IMR-90 (cell line): Measurements from ENCODE around the gene KCNG4. TPM values are rescaled to one million over a fixed set of nuclear protein-coding genes. Genes with fewer than 3 reads are reported as not detected.

Experiments
- ATAC-seq: fragments of 200-7000 bp; cut with Tn5 transposase; 2 replicates; pipeline ENCODE4 v1.9.1; 2020; ENCODE audit warnings: low read depth, mild to moderate bottlenecking, moderate library complexity
- BruUV-seq: library from RNA; stranded (reverse); fragments of 400-500 nt; replicated peaks from 2 replicates; lab custom pipeline; 2021; lab: Mats Ljungman, UMichigan
- CTCF ChIA-PET: fragments of 300-600 bp; formaldehyde crosslinking; extraction: SDS; loops from one replicate; lab custom pipeline; 2021; ENCODE audit warnings: antibody characterized with exemption; lab: Yijun Ruan, JAX
- POLR2A ChIA-PET: fragments of 300-600 bp; sonication (Branson Sonifier 250); formaldehyde crosslinking; loops from one replicate; lab custom pipeline; 2022; ENCODE audit warnings: antibody characterized with exemption; ENCODE audit not compliant: unreplicated experiment; lab: Charles Lee
- DNase-seq: peaks from one replicate; pipeline ENCODE4 v3.0.0; 2013
- H2AFZ ChIP-seq: replicated peaks from 2 replicates; pipeline ENCODE3; 2013; ENCODE audit warnings: low read length, mild to moderate bottlenecking; ENCODE audit not compliant: poor library complexity
- H2AK5ac ChIP-seq: 2 replicates; pipeline ENCODE4 v1.6.1; 2013; ENCODE audit warnings: low read depth, low read length, inconsistent platforms
- H2AK9ac ChIP-seq: replicated peaks from 2 replicates; pipeline ENCODE3; 2013; ENCODE audit warnings: mild to moderate bottlenecking, low read depth, low read length, moderate library complexity; ENCODE audit not compliant: poor library complexity
- H2BK120ac ChIP-seq: 2 replicates; pipeline ENCODE4 v1.6.1; 2013; ENCODE audit warnings: low read depth, low read length, inconsistent platforms
- H2BK15ac ChIP-seq: 3 replicates; pipeline ENCODE4 v1.6.1; 2013; ENCODE audit warnings: low read depth, low read length, inconsistent platforms
- H2BK20ac ChIP-seq: 2 replicates; pipeline ENCODE4 v1.6.1; 2013; ENCODE audit warnings: low read depth, mild to moderate bottlenecking, inconsistent platforms, low read length, moderate library complexity
- H2BK5ac ChIP-seq: 2 replicates; pipeline ENCODE4 v1.6.1; 2013; ENCODE audit warnings: mild to moderate bottlenecking, low read depth, low read length, inconsistent platforms; ENCODE audit not compliant: poor library complexity, severe bottlenecking
- H3K14ac ChIP-seq: replicated peaks from 2 replicates; pipeline ENCODE4 v1.6.1; 2013; ENCODE audit warnings: low read depth, low read length, inconsistent platforms
- H3K18ac ChIP-seq: 2 replicates; pipeline ENCODE4 v1.6.1; 2013; ENCODE audit warnings: low read depth, low read length, control low read depth
- H3K23ac ChIP-seq: 2 replicates; pipeline ENCODE4 v1.6.1; 2013; ENCODE audit warnings: low read depth, low read length, inconsistent platforms
- H3K27ac ChIP-seq: 2 replicates; pipeline ENCODE4 v1.5.1; 2013; ENCODE audit warnings: mild to moderate bottlenecking, control low read depth, low read length; ENCODE audit not compliant: insufficient read depth
- H3K27me3 ChIP-seq: 2 replicates; pipeline ENCODE4 v1.6.1; 2013; ENCODE audit warnings: low read length; ENCODE audit not compliant: control insufficient read depth, insufficient read depth
- H3K36me3 ChIP-seq: 2 replicates; pipeline ENCODE4 v1.6.1; 2013; ENCODE audit warnings: low read length, mixed read lengths; ENCODE audit not compliant: control insufficient read depth, insufficient read depth
- H3K4ac ChIP-seq: 2 replicates; pipeline ENCODE4 v1.6.1; 2013; ENCODE audit warnings: low read depth, low read length, inconsistent platforms
- H3K4me1 ChIP-seq: 2 replicates; pipeline ENCODE4 v1.6.1; 2013; ENCODE audit warnings: low read length, mixed read lengths; ENCODE audit not compliant: control insufficient read depth, insufficient read depth
- H3K4me2 ChIP-seq: 2 replicates; pipeline ENCODE4 v1.6.1; 2013; ENCODE audit warnings: low read depth, mild to moderate bottlenecking, control low read depth, low read length, moderate library complexity
- H3K4me3 ChIP-seq: 2 replicates; pipeline ENCODE4 v1.5.1; 2013; ENCODE audit warnings: low read depth, mild to moderate bottlenecking, control low read depth, low read length, moderate library complexity; ENCODE audit not compliant: insufficient read depth
- H3K56ac ChIP-seq: 2 replicates; pipeline ENCODE4 v1.6.1; 2013; ENCODE audit warnings: low read length, inconsistent platforms; ENCODE audit not compliant: insufficient read depth; ENCODE audit errors: extremely low read depth
- H3K79me1 ChIP-seq, 2 experiments: 2 replicates each; pipeline ENCODE4 v1.6.1; 2013; ENCODE audit warnings: low read length in 2 of 2, inconsistent platforms in 1 of 2, low read depth in 1 of 2
- H3K9ac ChIP-seq: 2 replicates; pipeline ENCODE4 v1.6.1; 2013; ENCODE audit warnings: low read depth, low read length, control low read depth
- H3K9me1 ChIP-seq: 2 replicates; pipeline ENCODE4 v1.6.1; 2013; ENCODE audit warnings: low read length, inconsistent platforms; ENCODE audit not compliant: insufficient read depth
- H3K9me3 ChIP-seq: 2 replicates; pipeline ENCODE4 v1.6.1; 2013; ENCODE audit warnings: low read length; ENCODE audit not compliant: control insufficient read depth, insufficient read depth
- H4K20me1 ChIP-seq: 2 replicates; pipeline ENCODE4 v1.6.1; 2013; ENCODE audit warnings: low read length, inconsistent platforms; ENCODE audit not compliant: insufficient read depth
- H4K5ac ChIP-seq: 2 replicates; pipeline ENCODE4 v1.6.1; 2013; ENCODE audit warnings: mild to moderate bottlenecking, low read depth, low read length, control low read depth
- H4K8ac ChIP-seq, 2 experiments: 2 replicates each; pipeline ENCODE4 v1.6.1; 2013; ENCODE audit warnings: low read depth in 2 of 2, low read length in 2 of 2, control low read depth in 1 of 2, inconsistent platforms in 1 of 2
- H4K91ac ChIP-seq: 2 replicates; pipeline ENCODE4 v1.6.1; 2013; ENCODE audit warnings: low read depth, low read length, inconsistent platforms; ENCODE audit not compliant: insufficient read depth
- CTCF ChIP-seq: conservative IDR thresholded peaks from 2 replicates; pipeline ENCODE4 v1.5.1; 2012; ENCODE audit warnings: mild to moderate bottlenecking, low read depth, low read length, improper control_type of control experiment
- MAFK ChIP-seq: IDR thresholded peaks from 2 replicates; pipeline ENCODE4 v1.6.1; 2012; ENCODE audit warnings: low read depth, low read length, improper control_type of control experiment
- MXI1 ChIP-seq: IDR thresholded peaks from 2 replicates; pipeline ENCODE4 v1.6.1; 2012; ENCODE audit warnings: low read depth, mild to moderate bottlenecking, low read length, moderate library complexity, borderline replicate concordance
- NFE2L2 ChIP-seq: fragments of 150-350 bp; IDR thresholded peaks from 2 replicates; pipeline ENCODE4 v1.6.1; 2016; ENCODE audit warnings: low read depth, mild to moderate bottlenecking, low read length
- RAD21 ChIP-seq: IDR thresholded peaks from 2 replicates; pipeline ENCODE4 v1.6.1; 2012; ENCODE audit warnings: low read length, improper control_type of control experiment
- SMC3 ChIP-seq: fragments of 150-350 bp; IDR thresholded peaks from 2 replicates; pipeline ENCODE4 v1.6.1; 2016; ENCODE audit warnings: low read depth, mild to moderate bottlenecking, antibody characterized with exemption, low read length, moderate library complexity
- WGBS, 2 experiments: methylation state at CpG; one replicate each; pipeline versions ENCODE4 v1.1.5 to v1.1.7; 2013; ENCODE audit warnings: missing lambda C conversion rate in 2 of 2; ENCODE audit not compliant: insufficient read length in 1 of 2; ENCODE audit errors: extremely low coverage in 2 of 2; 5-methylcytosine and 5-hydroxymethylcytosine counted together
- dilution Hi-C: fragments of 300-500 bp; cut with HindIII; formaldehyde crosslinking; loops from one replicate; pipeline ENCODE4 v1.14.3; 2018; ENCODE audit warnings: low sequenced_read_pairs; ENCODE audit not compliant: unreplicated experiment
- in situ Hi-C: fragments of 300-500 bp; cut with MboI; formaldehyde crosslinking; loops from 3 replicates; pipeline ENCODE4 v1.14.3; 2019; ENCODE audit warnings: low sequenced_read_pairs, inconsistent platforms, mixed read lengths
- intact Hi-C: fragments of 100-400 bp; cut with micrococcal nuclease; formaldehyde crosslinking; loops from 2 replicates; pipeline ENCODE4 v1.10.0; 2022
- polyA plus RNA-seq, 3 experiments: library from polyadenylated mRNA; depleted of rRNA; stranded (reverse); fragments of >200 nt; gene quantifications; 2 replicates each; pipeline ENCODE4 v1.2.3, GENCODE V29; 2012; ENCODE audit warnings: low replicate concordance in 1 of 3
- total RNA-seq: library from RNA; depleted of rRNA; stranded (reverse); fragments of >200 nt; gene quantifications from 2 replicates; pipeline ENCODE4 v1.2.3, GENCODE V29; 2012

KCNG4 gene
- total and polyA plus RNA-seq, 2 of the 4 experiments (the other 2 are of a cell fraction): not detected

- TF ChIP-seq MAFK (no peak), SMC3 (no peak), MXI1 (no peak), RAD21 (no peak), NFE2L2 (no peak)
Measured at GRCh38 chr16:84184775-84185174, 55.0 kb downstream of the KCNG4 start (continued).

GRCh38 chr16:84183911-84184591 lies 55.8 kb downstream of the KCNG4 start:
- Histone ChIP-seq H2AK9ac (no peak overlapping the region), H3K9me3 (no peaks in the 10 kb centered on the region), H3K79me1 (peaks cover 16 to 48% of the 10 kb centered on the region in 2 experiments), H4K5ac (no peak overlapping the region), H2BK20ac (no peak overlapping the region), H3K9me1 (peaks cover 6% of the 10 kb centered on the region; the same call in 1 of the 2 replicates), H3K4ac (no peak overlapping the region), H2BK5ac (no peak overlapping the region), H3K4me2 (no peak overlapping the region), H3K4me1 (peaks cover 3% of the 10 kb centered on the region), H3K56ac (no peak overlapping the region), H3K23ac (no peak overlapping the region), H3K27me3 (no peaks in the 10 kb centered on the region), H2AFZ (no peak overlapping the region), H4K20me1 (0 out of 2 replicates have a peak, but pooled peaks cover 9% of the 10 kb centered on the region), H3K14ac (no peak overlapping the region), H3K18ac (no peak overlapping the region), H3K4me3 (no peak overlapping the region), H2BK120ac (no peak overlapping the region), H3K36me3 (peaks cover 49% of the 10 kb centered on the region), H3K9ac (no peak overlapping the region), H4K8ac (no peak overlapping the region), H2AK5ac (no peak overlapping the region), H4K91ac (no peak overlapping the region), H2BK15ac (no peak overlapping the region), H3K27ac (no peak overlapping the region)
- intact Hi-C loops (no loop called here), in situ Hi-C loops (no loop called here), dilution Hi-C loops (no loop called here)
- no peak for TF ChIP-seq CTCF
- CTCF ChIA-PET: no interaction called here
- POLR2A ChIA-PET: interaction anchor here (0.5 kb wide), 1 partner anchor 58 kb away, joined by 3 read pairs; no protein-coding TSS in a partner anchor
- DNase-seq (no peak), ATAC-seq (no peak)
- no TSS peak for BruUV-seq
- 85% methylated on average over 3 of the region's 11 CpGs; no CpG with 5 or more reads in 1 of the 2 experiments for WGBS, 2 experiments
